K562 (cell line): ENCODE results near the gene SETD5. TPM values are rescaled to one million over a fixed set of nuclear protein-coding genes. Genes with fewer than 3 reads are reported as not detected.
A peak's percentile ranks its signal among the peaks of the same experiment; 100 is the strongest.

Source experiments
- ATF7 ChIP-seq: fragments of 450-650 bp; IDR thresholded peaks from 2 replicates; pipeline ENCODE4 v1.7.1; 2014; ENCODE audit warnings: mild to moderate bottlenecking, moderate library complexity
- ILF3 ChIP-seq: fragments of 450-650 bp; IDR thresholded peaks from 2 replicates; pipeline ENCODE4 v1.6.1; 2018; ENCODE audit warnings: antibody characterized with exemption, mild to moderate bottlenecking, moderate library complexity, borderline replicate concordance
- KLF6 ChIP-seq: fragments of 250-450 bp; sonication (Bioruptor Pico); IDR thresholded peaks from 2 replicates; pipeline ENCODE4 v1.4.0; 2020; ENCODE audit warnings: mild to moderate bottlenecking, moderate library complexity, borderline replicate concordance
- MXI1 ChIP-seq: IDR thresholded peaks from 2 replicates; pipeline ENCODE4 v1.6.1; 2011; ENCODE audit warnings: low read depth, mild to moderate bottlenecking, improper control_type of control experiment, low read length
- RFX5 ChIP-seq: IDR thresholded peaks from 2 replicates; pipeline ENCODE4 v1.6.1; 2011; ENCODE audit warnings: low read depth, mild to moderate bottlenecking, improper control_type of control experiment, low read length
- U2AF2 ChIP-seq: fragments of 200-400 bp; formaldehyde crosslinking; optimal IDR thresholded peaks from 2 replicates; pipeline ENCODE3; 2017; ENCODE audit warnings: low read depth, mild to moderate bottlenecking, low read length
- ZBTB7A ChIP-seq: IDR thresholded peaks from 2 replicates; pipeline ENCODE4 v1.6.1; 2011; ENCODE audit warnings: low read depth, mild to moderate bottlenecking, low read length, moderate library complexity, borderline replicate concordance; ENCODE audit not compliant: control insufficient read depth
- ZNF175 ChIP-seq: fragments of 200-800 bp; sonication (Bioruptor generic); IDR thresholded peaks from 2 replicates; pipeline ENCODE4 v1.6.1; 2016; ENCODE audit warnings: low read depth, mild to moderate bottlenecking, missing genetic modification characterization, missing compliant biosample characterization
- ZNF184 ChIP-seq: sonication (generic); formaldehyde crosslinking; IDR thresholded peaks from 2 replicates; pipeline ENCODE4 v1.5.0; 2020; ENCODE audit warnings: missing genetic modification reagents
- ZNF436 ChIP-seq: fragments of 250-450, 450-650 bp; sonication (Bioruptor Pico); formaldehyde crosslinking; IDR thresholded peaks from 2 replicates; pipeline ENCODE4 v1.7.0; 2020; ENCODE audit warnings: mild to moderate bottlenecking
- polyA plus RNA-seq, 8 experiments: library from polyadenylated mRNA; depleted of rRNA in 4 of 8; stranded (reverse) in 5 of 8; unstranded in 3 of 8; fragments of >200 nt; fragmentation: Nextera tagmentation in 2 of 8; fragmentation: Illumina TruSeq in 1 of 8; extraction: Ambion mirVana in 2 of 8; extraction: Trizol in 1 of 8; gene quantifications; 2 replicates each; pipeline versions ENCODE4 v1.2.1 to v1.2.3, GENCODE V29; 2011 to 2014; ENCODE audit warnings: inconsistent platforms in 1 of 8, missing spikeins in 1 of 8
- total RNA-seq, 7 experiments: library from RNA; depleted of rRNA in 6 of 7; stranded (reverse); fragments of >200 nt in 6 of 7; fragmentation: Illumina TruSeq in 2 of 7; extraction: Trizol in 2 of 7; gene quantifications; 2 replicates each; pipeline versions ENCODE4 v1.2.1 to v1.2.3, GENCODE V29; 2011 to 2021; ENCODE audit warnings: low replicate concordance in 1 of 7
- TF ChIP-seq, protein P1 (sequence below): fragments of 450-650 bp; conservative IDR thresholded peaks from 2 replicates; pipeline ENCODE4 v1.6.1; 2016; ENCODE audit warnings: missing genetic modification characterization, low read depth, mild to moderate bottlenecking, control low read depth, missing compliant biosample characterization
- TF ChIP-seq, protein P2 (sequence below): fragments of 450-650 bp; conservative IDR thresholded peaks from 2 replicates; pipeline ENCODE4 v1.6.1; 2016; ENCODE audit warnings: missing genetic modification characterization, low read depth, mild to moderate bottlenecking, missing compliant biosample characterization, moderate library complexity
- TF ChIP-seq, protein P3 (sequence below): fragments of 450-650 bp; IDR thresholded peaks from 2 replicates; pipeline ENCODE4 v1.6.1; 2017; ENCODE audit warnings: antibody characterized with exemption
- TF ChIP-seq, protein P4 (sequence below): fragments of 450-650 bp; IDR thresholded peaks from 2 replicates; pipeline ENCODE4 v1.6.1; 2018; ENCODE audit not compliant: partially characterized antibody

Gene SETD5
- total and polyA plus RNA-seq, 9 of the 15 experiments (the other 6 are each of a cell fraction or from before 2014, with no cell fraction given), result 20.8 to 135 (median 87.2) TPM

DNA sequence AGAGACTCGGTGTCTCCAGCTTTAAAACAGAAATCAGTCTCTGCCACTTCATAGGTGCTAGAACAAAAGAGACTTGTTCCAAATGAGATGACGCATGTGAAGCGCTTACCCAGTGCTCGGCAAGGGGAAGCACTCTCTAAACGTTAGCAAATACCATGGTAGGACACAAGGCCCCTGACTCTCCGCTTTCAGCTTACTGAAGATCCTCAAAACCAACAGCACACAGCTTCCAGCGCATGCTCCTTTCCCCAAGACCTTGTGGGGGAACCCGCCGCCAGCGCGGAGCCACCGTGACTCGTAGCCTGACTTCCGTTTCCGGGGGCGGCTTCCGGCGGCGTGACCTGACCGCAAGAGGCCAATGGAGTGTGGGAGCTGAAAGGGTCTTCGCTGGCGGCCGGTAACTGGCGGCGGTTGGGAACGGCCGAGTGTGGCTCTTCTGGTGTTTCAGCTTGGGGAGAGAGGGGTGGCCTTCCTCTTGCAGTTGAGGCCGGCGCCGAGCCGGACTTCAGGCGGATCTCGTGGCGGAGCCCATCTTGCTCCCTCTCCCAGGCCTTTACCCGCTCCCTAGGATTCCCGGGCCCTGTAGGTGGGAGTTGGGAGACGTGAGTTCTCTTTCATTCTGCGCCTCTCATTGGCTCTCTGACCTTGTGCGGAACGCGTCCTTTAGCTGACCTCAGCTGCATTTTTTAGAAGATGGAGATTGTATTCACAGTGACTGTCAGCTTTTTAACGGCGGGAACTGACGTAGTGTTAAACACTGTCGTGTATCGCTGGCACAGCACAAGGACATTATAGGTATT, 34.5 kb upstream of the SETD5 start, which contains the start of gene THUMPD3 (continued):
- TF ChIP-seq, protein P1, sequence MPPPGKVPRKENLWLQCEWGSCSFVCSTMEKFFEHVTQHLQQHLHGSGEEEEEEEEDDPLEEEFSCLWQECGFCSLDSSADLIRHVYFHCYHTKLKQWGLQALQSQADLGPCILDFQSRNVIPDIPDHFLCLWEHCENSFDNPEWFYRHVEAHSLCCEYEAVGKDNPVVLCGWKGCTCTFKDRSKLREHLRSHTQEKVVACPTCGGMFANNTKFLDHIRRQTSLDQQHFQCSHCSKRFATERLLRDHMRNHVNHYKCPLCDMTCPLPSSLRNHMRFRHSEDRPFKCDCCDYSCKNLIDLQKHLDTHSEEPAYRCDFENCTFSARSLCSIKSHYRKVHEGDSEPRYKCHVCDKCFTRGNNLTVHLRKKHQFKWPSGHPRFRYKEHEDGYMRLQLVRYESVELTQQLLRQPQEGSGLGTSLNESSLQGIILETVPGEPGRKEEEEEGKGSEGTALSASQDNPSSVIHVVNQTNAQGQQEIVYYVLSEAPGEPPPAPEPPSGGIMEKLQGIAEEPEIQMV (tag), result no peak
- TF ChIP-seq ATF7 (peak; percentile 86), RFX5 (no peak), MXI1 (peak; percentile 56; the same call in 1 of the 2 replicates), ZNF175 (CRISPR knock-in tag) (peak; percentile 14), ZBTB7A (peak; percentile 94), KLF6 (CRISPR knock-in tag) (peak; percentile 69; the same call in 1 of the 2 replicates), ZNF184 (no peak), ILF3 (no peak), U2AF2 (no peak), ZNF436 (CRISPR knock-in tag) (no peak)
- TF ChIP-seq, protein P2, sequence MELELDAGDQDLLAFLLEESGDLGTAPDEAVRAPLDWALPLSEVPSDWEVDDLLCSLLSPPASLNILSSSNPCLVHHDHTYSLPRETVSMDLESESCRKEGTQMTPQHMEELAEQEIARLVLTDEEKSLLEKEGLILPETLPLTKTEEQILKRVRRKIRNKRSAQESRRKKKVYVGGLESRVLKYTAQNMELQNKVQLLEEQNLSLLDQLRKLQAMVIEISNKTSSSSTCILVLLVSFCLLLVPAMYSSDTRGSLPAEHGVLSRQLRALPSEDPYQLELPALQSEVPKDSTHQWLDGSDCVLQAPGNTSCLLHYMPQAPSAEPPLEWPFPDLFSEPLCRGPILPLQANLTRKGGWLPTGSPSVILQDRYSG (tag), result peak; percentile 79; the same call in 1 of the 2 replicates
- TF ChIP-seq, protein P3, sequence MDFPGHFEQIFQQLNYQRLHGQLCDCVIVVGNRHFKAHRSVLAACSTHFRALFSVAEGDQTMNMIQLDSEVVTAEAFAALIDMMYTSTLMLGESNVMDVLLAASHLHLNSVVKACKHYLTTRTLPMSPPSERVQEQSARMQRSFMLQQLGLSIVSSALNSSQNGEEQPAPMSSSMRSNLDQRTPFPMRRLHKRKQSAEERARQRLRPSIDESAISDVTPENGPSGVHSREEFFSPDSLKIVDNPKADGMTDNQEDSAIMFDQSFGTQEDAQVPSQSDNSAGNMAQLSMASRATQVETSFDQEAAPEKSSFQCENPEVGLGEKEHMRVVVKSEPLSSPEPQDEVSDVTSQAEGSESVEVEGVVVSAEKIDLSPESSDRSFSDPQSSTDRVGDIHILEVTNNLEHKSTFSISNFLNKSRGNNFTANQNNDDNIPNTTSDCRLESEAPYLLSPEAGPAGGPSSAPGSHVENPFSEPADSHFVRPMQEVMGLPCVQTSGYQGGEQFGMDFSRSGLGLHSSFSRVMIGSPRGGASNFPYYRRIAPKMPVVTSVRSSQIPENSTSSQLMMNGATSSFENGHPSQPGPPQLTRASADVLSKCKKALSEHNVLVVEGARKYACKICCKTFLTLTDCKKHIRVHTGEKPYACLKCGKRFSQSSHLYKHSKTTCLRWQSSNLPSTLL, result no peak; the same call in 1 of the 2 replicates
- TF ChIP-seq, protein P4, sequence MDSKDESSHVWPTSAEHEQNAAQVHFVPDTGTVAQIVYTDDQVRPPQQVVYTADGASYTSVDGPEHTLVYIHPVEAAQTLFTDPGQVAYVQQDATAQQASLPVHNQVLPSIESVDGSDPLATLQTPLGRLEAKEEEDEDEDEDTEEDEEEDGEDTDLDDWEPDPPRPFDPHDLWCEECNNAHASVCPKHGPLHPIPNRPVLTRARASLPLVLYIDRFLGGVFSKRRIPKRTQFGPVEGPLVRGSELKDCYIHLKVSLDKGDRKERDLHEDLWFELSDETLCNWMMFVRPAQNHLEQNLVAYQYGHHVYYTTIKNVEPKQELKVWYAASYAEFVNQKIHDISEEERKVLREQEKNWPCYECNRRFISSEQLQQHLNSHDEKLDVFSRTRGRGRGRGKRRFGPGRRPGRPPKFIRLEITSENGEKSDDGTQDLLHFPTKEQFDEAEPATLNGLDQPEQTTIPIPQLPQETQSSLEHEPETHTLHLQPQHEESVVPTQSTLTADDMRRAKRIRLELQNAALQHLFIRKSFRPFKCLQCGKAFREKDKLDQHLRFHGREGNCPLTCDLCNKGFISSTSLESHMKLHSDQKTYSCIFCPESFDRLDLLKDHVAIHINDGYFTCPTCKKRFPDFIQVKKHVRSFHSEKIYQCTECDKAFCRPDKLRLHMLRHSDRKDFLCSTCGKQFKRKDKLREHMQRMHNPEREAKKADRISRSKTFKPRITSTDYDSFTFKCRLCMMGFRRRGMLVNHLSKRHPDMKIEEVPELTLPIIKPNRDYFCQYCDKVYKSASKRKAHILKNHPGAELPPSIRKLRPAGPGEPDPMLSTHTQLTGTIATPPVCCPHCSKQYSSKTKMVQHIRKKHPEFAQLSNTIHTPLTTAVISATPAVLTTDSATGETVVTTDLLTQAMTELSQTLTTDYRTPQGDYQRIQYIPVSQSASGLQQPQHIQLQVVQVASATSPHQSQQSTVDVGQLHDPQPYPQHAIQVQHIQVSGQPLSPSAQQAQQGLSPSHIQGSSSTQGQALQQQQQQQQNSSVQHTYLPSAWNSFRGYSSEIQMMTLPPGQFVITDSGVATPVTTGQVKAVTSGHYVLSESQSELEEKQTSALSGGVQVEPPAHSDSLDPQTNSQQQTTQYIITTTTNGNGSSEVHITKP, result peak; percentile 78
